HG02852 (cell line): ENCODE measurements around the gene SCGB1D1.

Experiments
- ATAC-seq: cut with Tn5 transposase; IDR thresholded peaks from one replicate; pipeline ENCODE4 v1.9.1; 2021; ENCODE audit warnings: mild to moderate bottlenecking, moderate library complexity; ENCODE audit not compliant: unreplicated experiment

Gene SCGB1D1, protein sequence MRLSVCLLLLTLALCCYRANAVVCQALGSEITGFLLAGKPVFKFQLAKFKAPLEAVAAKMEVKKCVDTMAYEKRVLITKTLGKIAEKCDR

DNA sequence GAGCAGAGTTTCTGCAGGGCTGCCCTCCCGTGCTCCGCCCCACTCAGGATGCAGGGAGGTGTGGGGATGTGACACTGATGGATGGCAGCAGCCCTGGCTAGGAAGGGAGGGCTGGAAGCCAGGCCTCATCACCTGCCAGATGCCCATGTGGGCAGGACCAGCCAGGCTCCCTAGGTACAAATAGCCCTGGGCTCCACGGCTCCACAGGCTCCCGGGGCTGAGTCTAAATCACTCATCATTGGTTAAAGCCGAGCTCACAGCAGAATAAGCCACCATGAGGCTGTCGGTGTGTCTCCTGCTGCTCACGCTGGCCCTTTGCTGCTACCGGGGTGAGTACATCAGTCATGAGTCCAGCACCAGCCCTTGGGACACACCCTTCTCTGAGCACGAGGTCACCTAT lies at the start of gene SCGB1D1:
SCGB1D1 (plus strand) TSS at position 206 of the 400 bp plus-strand sequence; CDS start at position 275, 69 bp downstream.
- ATAC-seq, result no peak

DNA sequence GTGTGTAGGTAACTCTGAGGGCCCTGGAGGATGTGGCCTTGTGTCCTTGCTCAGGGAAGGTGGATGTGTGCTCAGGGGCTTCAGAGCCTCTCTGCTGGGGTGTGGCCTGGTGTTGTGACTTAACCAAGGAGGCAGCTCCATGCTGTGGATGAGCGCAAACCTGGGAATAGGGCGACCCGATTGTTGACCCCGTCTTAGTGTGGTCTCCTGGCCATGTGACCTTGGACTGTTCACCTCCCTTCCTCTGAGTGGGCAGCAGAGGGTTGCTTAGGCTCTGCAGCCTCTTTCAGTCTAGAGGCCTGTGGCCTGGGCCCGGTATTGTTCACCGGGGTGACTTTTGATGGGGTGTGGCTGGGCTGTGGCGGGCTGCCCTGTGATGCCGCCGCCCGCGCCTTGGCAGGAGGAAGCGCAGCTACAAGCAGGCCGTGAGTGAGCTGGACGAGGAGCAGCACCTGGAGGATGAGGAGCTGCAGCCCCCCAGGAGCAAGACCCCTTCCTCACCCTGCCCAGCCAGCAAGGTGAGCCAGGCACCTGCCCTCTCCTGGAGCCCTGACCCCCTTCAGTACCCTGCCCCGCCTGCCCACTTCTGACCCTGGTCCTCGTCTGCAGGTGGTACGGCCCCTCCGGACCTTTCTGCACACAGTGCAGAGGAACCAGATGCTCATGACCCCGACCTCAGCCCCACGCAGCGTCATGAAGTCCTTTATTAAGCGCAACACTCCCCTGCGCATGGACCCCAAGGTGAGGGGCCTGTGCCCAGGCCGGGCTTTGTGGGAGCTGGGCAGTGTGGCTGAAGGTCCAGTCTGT lies 49.5 kb upstream of the SCGB1D1 start:
- ATAC-seq, result no peak

DNA sequence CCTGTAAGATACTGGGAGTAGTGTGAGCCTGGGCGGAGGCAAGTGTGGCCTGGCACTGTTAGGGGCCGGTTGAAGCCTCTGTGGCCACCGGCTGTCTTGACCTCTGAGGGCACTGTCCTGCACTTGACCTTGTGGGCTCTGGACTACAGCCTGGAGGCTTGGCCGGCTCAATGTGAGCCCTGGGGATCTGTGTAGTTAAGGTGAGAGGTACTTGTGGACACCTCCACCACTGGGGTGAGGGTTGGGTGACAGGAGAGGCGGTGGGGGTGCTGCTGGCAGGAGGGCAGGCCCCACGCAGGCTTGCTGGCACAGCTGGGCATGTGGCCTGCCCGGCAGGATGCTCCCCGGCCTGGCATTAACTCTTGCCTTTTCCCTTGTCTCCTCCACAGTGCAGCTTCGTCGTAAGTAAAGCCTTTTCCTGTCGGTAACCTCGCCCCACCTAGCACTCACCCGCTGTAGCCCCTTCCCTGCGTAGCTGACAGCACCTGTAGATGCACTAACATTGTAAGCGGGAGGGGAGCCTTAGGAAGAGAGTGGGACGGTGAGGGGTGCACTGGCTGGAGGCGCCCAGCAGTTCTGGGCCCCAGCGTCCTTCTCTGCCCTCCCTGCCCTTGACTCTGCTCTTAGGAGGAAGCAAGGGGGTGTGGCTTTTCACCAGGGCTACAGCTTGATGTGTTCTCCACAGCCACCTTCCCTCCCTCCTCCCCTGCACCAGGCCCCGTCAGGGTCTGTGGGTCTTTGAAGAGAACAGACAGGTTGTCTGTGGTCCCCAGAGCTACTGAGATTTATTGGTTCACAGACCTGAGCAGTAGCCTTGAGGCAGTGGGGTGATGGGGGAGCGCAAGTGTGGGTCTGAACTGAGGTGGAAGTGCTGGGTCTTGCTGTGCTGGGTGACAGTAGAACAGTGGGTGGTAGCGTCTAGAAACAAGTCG lies 48.6 kb upstream of the SCGB1D1 start:
- no peak for ATAC-seq

DNA sequence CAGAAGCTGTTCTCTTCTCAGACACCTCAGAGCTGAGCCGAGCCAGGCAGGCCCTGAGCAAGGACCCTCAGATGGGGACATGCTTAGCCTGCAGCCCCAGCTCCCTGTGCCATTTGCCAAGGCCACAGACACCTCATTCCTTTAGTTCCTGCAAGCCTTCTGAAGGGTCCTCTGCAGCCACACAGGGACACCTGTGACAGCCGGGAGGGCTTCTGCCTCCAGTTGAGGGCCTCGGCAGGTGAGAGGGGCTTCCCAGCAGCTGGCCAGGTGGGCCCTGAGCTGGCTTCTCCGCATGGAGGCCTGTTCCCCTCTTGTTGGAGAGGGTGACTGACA lies 48.0 kb upstream of the SCGB1D1 start:
- no peak for ATAC-seq

DNA sequence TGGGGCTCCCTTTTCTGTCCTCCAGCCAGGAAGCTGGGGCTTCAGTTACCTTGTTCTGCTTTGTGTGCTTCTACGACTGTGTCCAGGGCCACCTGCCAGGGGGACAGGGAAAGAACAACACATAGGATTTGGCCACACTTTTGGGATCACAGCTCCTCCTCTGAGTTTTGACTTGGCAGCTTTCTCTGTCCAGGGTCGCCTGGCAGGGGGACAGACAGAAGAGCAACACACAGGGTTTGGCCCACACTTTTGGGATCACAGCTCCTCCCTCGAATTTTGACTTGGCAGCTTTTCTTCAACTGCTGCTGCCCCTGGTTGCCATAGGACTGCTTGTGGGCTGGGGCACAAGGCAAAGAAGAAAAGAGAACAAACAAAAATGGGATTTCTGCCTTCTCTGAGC lies 47.1 kb upstream of the SCGB1D1 start:
- ATAC-seq, result no peak

DNA sequence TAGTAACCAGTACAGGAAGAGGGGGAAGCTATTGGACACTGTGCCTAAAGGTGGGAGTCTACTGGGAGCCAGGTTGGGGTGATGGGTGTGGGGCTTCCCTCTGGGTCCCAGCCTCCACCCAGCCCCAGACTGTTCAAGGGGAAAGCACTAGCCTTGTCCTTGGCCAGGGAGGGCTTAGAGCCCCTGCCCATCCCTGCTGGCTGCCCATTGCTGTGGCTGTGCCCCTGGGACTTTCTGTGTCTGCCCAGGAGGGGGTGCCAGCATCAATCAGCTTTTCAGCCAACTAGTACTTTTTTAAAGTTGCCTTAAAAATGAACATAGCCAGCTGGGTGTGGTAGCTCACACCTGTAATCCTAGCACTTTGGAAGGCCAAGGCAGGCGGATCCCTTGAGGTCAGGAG lies 46.3 kb upstream of the SCGB1D1 start:
- ATAC-seq, result no peak

DNA sequence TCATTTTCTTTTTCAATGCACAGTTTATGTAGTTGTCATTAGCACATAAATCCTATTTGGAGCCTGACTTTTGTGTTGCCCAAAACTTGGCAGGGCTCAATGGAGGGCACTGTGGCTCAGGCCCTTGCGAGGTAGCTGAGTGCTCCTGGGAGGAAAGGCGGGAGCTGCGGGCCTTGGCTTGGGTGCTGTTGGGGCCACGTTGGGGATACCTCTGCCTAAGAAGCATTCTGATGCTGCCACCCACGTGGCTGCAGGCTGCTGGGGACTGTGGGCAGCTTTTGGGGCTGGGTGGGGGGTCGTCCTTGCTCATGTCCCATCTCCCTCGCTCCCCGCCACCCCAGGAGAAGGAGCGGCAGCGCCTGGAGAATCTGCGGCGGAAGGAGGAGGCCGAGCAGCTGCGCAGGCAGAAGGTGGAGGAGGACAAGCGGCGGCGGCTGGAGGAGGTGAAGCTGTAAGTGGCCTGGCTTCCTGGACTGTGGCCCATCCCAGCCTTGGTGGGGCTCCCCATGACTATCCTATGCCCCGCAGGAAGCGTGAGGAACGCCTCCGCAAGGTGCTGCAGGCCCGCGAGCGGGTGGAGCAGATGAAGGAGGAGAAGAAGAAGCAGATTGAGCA lies 45.3 kb upstream of the SCGB1D1 start:
- ATAC-seq, result no peak

DNA sequence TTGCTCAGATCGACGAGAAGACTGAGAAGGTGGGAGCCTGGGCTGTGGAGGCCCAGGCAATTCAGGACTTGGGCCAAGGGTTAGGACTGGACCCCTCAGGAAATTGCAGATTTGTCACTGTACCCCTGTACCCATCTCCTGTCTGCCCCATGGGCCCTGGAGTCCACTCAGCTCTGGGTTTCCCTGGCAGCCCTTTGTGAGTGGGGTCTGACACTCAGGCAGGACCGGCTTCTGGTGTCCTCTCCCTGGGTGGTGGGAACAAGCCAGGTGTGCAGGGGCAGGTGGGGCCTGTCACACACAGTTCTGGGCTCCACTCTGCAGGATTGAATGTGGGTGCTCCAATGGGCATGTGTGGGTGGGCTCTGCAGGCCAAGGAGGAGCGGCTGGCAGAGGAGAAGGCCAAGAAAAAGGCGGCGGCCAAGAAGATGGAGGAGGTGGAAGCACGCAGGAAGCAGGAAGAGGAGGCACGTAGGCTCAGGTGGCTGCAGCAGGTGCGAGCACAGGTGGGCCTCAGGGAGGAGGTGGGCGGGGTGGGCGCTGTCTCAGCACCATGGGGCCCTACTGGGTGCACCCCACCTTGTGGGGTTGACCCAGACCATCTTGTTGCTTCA lies 44.6 kb upstream of the SCGB1D1 start:
- no peak for ATAC-seq

DNA sequence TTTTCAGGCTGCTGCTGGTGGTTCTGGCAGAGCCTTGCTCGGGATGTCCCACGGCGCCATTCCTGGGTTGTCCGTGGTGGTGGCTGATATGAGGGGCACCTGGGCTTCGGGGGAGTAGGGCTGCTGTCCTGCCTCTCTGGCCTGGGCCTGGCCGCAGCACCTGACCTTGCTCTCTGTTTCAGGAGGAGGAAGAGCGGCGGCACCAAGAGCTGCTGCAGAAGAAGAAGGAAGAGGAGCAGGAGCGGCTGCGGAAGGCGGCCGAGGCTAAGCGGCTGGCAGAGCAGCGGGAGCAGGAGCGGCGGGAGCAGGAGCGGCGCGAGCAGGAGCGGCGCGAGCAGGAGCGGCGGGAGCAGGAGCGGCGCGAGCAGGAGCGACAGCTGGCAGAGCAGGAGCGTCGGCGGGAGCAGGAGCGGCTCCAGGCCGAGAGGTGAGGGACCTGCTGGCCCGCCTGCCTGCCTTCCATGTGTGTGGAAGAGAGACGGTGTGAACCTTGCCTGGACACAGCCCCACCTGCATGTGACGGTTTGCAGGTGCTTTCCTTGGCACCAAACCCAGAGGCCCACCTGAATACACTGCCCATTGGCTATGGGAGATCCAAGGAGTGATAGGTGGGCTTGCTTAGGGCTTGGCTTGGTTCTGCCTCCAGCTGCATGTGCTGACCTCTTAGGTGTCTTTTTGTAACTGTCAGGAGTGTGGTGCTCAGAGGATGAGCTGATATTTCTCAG lies 43.4 kb upstream of the SCGB1D1 start:
- no peak for ATAC-seq

DNA sequence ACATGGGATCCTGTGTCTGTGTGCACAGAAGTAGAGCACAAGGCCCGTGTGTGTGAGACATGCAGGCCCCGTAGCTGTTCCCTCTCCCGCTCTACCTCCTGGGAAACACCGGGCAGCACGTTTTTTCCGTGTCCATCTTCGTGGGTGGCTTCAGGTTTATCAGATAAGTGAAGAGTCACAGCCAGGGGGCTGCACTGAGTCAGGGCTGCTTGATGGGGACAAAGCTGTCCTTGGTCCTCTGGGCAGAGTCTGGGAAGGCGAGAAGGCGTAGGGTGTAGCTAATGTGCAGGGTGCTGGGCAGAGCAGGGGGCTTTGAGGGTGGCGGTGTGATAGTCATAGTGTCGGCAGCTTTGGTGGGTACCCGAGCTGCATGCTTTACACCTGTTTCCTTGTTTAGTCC lies 42.5 kb upstream of the SCGB1D1 start:
- no peak for ATAC-seq

DNA sequence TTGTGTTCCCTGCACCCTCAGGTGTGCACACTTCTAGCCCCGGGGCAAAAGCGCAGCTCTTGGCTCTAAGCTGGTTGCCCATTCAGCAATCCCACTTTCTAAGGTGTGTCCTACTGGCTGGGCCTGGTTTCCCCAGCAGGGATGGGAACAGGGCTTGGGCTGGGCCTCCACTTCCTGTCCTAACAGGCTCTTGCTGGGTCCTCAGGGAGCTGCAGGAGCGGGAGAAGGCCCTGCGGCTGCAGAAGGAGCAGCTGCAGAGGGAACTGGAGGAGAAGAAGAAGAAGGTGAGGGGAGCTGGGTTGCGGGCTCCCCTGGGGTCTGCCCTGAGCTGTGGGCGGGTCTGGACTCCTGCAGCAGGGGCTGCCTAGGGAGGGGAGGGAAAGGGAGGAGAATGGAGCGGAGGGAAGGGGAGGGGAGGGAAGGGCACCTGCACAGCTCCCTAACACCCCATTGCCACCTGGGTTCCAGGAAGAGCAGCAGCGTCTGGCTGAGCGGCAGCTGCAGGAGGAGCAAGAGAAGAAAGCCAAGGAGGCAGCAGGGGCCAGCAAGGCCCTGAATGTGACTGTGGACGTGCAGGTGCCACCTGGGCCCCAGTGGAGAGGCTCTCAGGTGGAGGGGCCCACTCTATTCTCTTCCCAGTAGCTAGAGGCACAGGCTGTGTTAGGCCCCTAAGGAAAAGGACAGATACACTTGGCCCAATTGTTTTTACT lies 41.6 kb upstream of the SCGB1D1 start:
- ATAC-seq, result no peak

DNA sequence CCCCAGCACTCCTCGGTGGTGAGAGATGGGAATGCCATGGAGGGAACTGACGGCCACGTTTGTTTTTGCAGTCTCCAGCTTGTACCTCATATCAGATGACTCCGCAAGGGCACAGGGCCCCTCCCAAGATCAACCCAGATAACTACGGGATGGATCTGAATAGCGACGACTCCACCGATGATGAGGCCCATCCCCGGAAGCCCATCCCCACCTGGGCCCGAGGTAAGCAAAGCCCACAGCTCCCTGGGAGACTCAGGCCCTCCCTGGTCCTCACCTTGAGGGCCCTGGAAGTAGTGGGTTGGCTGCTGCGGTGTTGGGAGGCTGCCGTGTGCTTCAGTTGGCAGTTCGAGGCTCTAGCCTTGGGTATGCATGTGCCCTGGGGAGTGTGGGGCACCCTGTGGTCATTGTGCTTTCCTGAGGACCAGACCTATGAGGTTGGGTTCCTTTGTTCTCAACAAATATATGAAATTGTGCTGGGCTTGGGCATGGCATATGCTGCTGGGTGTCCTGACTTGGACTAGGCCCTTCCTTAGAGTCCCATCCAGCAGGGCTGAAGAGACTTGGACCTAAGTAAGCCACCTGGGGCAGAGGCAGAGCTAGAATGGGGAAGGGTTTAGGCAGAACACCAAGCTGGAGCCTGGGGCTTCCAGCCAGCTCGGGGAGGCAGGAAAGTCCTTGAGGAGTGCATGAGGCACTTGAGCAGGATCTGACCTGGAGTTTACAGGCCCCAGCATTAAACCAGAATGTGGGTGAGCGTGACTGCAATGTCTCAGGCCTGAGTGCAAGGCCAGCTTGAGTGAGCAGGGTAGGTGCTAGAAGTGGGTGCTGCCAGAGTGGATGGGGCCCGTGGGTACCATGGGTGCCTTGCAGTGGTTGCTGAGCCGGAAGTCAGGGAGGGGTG lies 39.8 kb upstream of the SCGB1D1 start:
- no peak for ATAC-seq

DNA sequence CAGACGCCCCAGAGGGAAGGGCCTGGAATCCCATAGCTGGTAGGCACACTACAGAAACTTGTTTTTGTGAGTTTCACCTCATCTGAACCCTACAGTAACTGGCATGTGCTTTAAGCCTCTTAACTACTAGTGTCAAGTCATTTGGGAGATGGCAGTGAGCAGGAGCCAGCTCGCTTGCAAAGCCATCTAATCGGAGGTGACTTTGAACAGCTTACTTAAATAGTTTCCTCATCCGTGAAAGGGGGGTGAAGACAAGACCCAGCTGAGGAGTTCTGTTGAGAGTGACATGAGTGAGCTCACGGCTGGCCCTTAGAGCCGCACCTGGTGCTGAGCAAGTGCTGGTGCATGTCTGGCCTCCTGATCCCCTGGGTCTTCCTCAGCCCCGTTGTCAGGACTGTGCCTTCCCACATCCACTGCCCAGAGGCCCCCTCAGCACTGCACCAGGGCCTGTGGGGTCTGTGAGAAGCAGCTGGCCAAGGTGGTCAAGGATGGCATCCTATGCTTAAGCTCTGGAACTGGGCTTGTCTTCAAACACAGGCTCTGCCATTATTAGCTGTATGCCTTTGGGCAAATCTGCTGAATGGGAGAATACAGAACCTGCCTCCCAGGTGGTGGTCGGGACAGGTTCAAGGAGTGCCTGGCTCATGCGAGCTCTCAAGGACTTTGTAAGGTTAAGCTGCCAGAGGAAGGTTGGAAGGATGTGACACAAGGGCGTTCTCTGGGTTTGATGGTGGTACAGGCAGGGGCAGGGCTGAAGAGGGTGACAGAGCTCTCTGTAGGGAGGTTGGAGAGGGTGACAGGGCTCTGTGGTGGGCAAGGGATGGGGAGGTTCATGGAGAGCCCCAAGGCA lies 38.9 kb upstream of the SCGB1D1 start:
- no peak for ATAC-seq

DNA sequence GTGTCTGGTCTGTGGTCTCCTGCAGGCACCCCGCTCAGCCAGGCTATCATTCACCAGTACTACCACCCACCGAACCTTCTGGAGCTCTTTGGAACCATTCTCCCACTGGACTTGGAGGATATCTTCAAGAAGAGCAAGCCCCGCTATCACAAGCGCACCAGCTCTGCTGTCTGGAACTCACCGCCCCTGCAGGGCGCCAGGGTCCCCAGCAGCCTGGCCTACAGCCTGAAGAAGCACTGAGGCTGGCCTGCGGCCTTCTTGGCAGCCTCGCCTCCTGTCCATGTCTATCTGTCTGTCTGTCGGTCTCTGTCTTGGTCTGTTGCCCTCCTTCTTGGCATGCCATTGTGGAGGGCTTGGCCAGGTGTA lies 38.3 kb upstream of the SCGB1D1 start:
- no peak for ATAC-seq

DNA sequence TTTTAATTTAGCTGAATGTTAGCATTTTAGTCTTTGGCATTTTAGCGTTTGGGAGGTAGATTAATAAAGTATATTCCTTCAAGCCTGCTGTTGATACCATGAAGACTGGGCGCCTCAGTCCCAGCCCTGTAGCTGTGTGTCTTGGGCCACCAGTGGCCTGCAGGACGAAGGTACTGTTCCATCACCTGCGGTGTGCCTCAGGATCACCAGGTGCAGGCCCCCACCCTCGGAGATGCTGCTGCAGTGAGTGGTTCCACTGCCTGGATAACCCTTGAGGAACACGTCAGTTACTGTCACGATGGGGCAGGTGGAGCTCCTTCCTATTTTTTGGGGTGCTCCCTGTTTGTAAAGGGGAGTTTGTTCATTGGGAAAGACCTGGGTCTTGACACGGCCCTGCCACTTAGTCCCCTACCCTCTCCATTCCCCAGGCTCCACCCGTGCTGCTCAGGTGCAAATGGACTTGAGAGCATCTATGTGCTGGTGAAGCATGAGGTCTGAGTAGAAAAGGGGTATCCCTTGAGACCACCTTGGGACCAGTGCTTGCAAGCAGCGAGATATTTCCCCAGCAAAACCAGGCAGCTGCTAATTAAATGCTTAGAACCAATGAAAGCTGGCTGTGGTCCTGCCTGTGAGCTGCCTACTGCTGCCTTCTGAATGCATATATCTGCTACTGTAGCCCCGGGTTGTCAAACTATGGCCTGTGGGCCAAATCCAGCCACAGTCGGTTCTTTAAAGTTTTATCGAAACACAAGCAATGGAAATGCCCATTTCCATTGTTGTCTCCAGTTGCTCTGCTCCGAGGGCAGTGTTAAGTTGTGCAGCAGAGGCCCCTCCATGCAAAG lies 37.5 kb upstream of the SCGB1D1 start:
- no peak for ATAC-seq

DNA sequence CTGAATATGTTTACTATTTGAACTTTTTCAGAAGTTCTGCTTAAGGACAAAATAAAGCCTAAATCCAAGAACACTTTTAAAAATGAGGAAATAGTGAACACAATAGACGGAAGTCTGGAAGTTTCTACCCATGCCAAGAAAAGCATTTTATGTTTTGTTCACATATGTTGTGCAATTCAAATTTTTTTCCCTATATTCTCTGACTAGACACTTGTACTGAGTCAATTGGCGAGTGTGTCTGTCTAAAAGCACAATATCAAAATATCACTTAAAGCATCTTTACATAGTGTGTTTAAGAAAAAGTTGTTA lies 37.0 kb upstream of the SCGB1D1 start:
- ATAC-seq, result no peak

DNA sequence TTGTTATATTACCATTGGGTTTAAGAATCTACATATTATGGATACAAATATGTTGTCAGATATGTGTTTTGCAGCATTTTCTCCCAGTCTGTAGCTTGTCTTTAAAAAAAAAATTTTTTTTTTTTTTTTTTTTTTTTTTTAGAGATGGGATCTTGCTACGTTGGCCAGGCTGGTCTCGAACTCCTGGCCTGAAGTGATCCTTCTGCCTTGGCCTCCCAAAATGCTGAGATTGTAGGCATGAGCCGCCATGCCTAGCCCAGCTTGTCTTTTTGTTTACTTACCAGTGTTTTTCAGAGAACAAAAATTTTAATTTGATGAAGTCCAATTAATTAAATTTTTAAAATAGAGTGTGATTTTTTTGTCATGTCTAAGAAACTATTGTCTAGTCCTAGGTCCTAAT lies 36.4 kb upstream of the SCGB1D1 start:
- no peak for ATAC-seq
